Skin epidermis (tissue), 12 donors: Measurements from ENCODE around the gene CSNK1A1.
"Not testable (repeated sequence)": the region's sequence is repeated elsewhere in the genome, so short reads cannot be mapped to it uniquely, and the experiment has no call there.

Experiments used
- H3K27ac ChIP-seq, 21 experiments: fragments of 200-600 bp; sonication (generic) in 11 of 21; one replicate each; pipeline ENCODE4 v1.5.0; 2020; ENCODE audit warnings: mild to moderate bottlenecking in 3 of 21, inconsistent platforms in 2 of 21, moderate library complexity in 2 of 21
- H3K4me3 ChIP-seq, 7 experiments: fragments of 200-600 bp; sonication (generic) in 2 of 7; one replicate each; pipeline ENCODE4 v1.5.0; 2020; ENCODE audit warnings: inconsistent platforms in 2 of 7, mild to moderate bottlenecking in 2 of 7, moderate library complexity in 1 of 7

CSNK1A1 gene

GRCh38 chr5:149447373-149448367 lies 103.6 kb downstream of the CSNK1A1 start:
- Histone ChIP-seq H3K27ac (peak overlapping the region in 16 of 21 experiments; percentile 2 to 79 (median 60)), H3K4me3 (no peak overlapping the region)

- H3K27ac ChIP-seq, result peak overlapping the region in 13 of 21 experiments; percentile 35 to 79 (median 62)
- H3K4me3 ChIP-seq, result not testable (repeated sequence)
These were observed 104.4 kb downstream of the CSNK1A1 start for GRCh38 chr5:149446794-149447193.

- Histone ChIP-seq H3K27ac (peak overlapping the region in 20 of 21 experiments; percentile 13 to 84 (median 52)), H3K4me3 (no peak overlapping the region)
These were observed 105.4 kb downstream of the CSNK1A1 start for GRCh38 chr5:149445739-149446369.

GRCh38 chr5:149445343-149445738 lies 105.9 kb downstream of the CSNK1A1 start:
- H3K4me3 ChIP-seq, result no peak overlapping the region
- peak overlapping the region in 20 of 21 experiments; percentile 13 to 84 (median 52) for H3K27ac ChIP-seq

- not testable (repeated sequence) for H3K4me3 ChIP-seq
- peak overlapping the region in 4 of 21 experiments; percentile 36 to 81 (median 60) for H3K27ac ChIP-seq
These were observed 106.8 kb downstream of the CSNK1A1 start for GRCh38 chr5:149444430-149444829.

GRCh38 chr5:149443210-149443609 lies 108.0 kb downstream of the CSNK1A1 start:
- Histone ChIP-seq H3K4me3 (no peak overlapping the region), H3K27ac (peak overlapping the region in 19 of 21 experiments; percentile 44 to 91 (median 80))

GRCh38 chr5:149442563-149443182 lies 108.6 kb downstream of the CSNK1A1 start:
- peak overlapping the region in 20 of 21 experiments; percentile 44 to 91 (median 80) for H3K27ac ChIP-seq

More at GRCh38 chr5:149442563-149443182, 108.6 kb downstream of the CSNK1A1 start:
- H3K4me3 ChIP-seq, result no peak overlapping the region
